BJ (cell line): ENCODE results near the gene DNAJC25. TPM values are rescaled to one million over a fixed set of nuclear protein-coding genes. Genes with fewer than 3 reads are reported as not detected.
"Not testable (repeated sequence)": the region's sequence is repeated elsewhere in the genome, so short reads cannot be mapped to it uniquely, and the experiment has no call there.

ENCODE experiments used
- CTCF ChIA-PET: fragments of 350-600 bp; formaldehyde crosslinking; extraction: SDS; loops from one replicate; lab custom pipeline; 2021; ENCODE audit warnings: antibody characterized with exemption, inconsistent platforms; lab: Yijun Ruan, JAX
- POLR2A ChIA-PET: fragments of 300-600 bp; sonication (Branson Sonifier 250); formaldehyde crosslinking; extraction: SDS; loops from one replicate; lab custom pipeline; 2021; ENCODE audit warnings: antibody characterized with exemption; lab: Charles Lee
- DNase-seq: peaks from one replicate; pipeline ENCODE4 v3.0.0-alpha.2; 2011; ENCODE audit warnings: low read depth
- H3K27me3 ChIP-seq: 2 replicates; pipeline ENCODE4 v1.6.0; 2011; ENCODE audit warnings: low read length; ENCODE audit not compliant: control insufficient read depth, insufficient read depth
- H3K36me3 ChIP-seq: 2 replicates; pipeline ENCODE4 v1.5.1; 2011; ENCODE audit warnings: low read length; ENCODE audit not compliant: control insufficient read depth, insufficient read depth
- H3K4me3 ChIP-seq: 2 replicates; pipeline ENCODE4 v1.5.1; 2011; ENCODE audit warnings: low read depth, mild to moderate bottlenecking, control low read depth, low read length
- polyA plus RNA-seq: library from polyadenylated mRNA; depleted of rRNA; stranded (reverse); fragments of >200 nt; gene quantifications from 2 replicates; pipeline ENCODE4 v1.2.3, GENCODE V29; 2011
- TF ChIP-seq, protein P1 (sequence below): IDR thresholded peaks from 2 replicates; pipeline ENCODE4 v1.5.1; 2011; ENCODE audit warnings: low read depth, mild to moderate bottlenecking, control low read depth, inconsistent platforms, low read length, moderate library complexity; ENCODE audit not compliant: insufficient read depth

The DNAJC25 gene
- polyA plus RNA-seq, 1 experiment = 4.9 TPM

DNA sequence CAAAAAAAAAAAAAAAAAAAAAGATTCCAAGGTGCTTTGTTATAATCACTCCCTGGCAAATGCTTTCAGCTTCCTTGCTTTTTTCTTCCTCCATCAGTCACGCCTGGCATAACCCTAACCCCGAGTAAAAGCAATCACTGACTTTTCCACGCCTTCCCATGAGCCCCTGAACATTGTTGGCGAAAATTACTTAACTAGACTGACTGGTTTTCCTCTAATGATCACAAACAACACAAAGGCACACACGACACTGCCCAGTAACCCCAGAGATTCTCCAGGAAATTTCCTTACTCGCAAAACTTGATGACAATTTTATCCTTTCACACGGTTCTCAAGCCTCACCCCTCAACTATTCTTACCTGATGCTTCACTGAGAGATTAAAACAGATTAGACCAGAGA lies 20.3 kb upstream of the DNAJC25 start:
- no peak for DNase-seq
- CTCF ChIA-PET = interaction anchor here (1.5 kb wide), 1 partner anchor 13 kb away, joined by 4 read pairs; no protein-coding TSS in a partner anchor
- Histone ChIP-seq H3K27me3 (peaks cover 11% of the 10 kb centered on the region), H3K4me3 (no peak overlapping the region), H3K36me3 (no peaks in the 10 kb centered on the region)
- TF ChIP-seq, protein P1, sequence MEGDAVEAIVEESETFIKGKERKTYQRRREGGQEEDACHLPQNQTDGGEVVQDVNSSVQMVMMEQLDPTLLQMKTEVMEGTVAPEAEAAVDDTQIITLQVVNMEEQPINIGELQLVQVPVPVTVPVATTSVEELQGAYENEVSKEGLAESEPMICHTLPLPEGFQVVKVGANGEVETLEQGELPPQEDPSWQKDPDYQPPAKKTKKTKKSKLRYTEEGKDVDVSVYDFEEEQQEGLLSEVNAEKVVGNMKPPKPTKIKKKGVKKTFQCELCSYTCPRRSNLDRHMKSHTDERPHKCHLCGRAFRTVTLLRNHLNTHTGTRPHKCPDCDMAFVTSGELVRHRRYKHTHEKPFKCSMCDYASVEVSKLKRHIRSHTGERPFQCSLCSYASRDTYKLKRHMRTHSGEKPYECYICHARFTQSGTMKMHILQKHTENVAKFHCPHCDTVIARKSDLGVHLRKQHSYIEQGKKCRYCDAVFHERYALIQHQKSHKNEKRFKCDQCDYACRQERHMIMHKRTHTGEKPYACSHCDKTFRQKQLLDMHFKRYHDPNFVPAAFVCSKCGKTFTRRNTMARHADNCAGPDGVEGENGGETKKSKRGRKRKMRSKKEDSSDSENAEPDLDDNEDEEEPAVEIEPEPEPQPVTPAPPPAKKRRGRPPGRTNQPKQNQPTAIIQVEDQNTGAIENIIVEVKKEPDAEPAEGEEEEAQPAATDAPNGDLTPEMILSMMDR = no peak
- POLR2A ChIA-PET = no interaction called here

DNA sequence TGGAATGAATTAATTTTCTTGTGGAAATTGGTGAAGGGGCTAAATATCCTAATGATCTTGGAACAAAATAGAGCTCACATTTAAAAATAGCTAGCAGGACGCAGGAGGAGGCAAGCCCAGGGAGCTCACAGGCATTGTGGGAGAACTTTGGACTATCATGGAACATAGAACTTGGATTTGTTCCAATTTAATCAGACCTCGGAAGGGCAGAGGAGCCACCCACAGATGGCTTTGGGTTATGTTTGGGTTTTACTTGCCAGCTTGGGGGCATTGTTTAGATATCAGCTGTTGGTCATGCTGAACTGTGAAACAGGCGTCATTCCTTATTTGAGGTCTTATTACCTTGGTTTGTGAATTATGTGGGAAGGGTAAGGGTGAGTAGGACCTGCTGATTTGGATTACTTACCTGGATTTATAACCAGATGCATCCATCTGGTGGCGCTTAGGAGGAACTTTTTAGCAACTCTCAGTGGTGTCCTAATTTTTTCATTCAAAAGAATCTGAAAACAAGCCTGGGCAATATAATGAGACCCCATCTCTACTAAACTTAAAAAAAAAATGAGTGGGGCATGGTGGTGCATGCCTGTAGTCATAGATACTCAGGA lies 17.6 kb upstream of the DNAJC25 start:
- peaks cover 14% of the 10 kb centered on the region for H3K27me3 ChIP-seq
- H3K4me3 ChIP-seq = no peak overlapping the region
- TF ChIP-seq, protein P1 = no peak
- no peaks in the 10 kb centered on the region for H3K36me3 ChIP-seq
- POLR2A ChIA-PET = no interaction called here
- no peak for DNase-seq
- CTCF ChIA-PET = interaction anchor here (1.1 to 2.5 kb wide), 3 partner anchors 8 to 58 kb away, joined by 4 to 11 read pairs (median 5); partner anchors contain the start of gene PTGR1

DNA sequence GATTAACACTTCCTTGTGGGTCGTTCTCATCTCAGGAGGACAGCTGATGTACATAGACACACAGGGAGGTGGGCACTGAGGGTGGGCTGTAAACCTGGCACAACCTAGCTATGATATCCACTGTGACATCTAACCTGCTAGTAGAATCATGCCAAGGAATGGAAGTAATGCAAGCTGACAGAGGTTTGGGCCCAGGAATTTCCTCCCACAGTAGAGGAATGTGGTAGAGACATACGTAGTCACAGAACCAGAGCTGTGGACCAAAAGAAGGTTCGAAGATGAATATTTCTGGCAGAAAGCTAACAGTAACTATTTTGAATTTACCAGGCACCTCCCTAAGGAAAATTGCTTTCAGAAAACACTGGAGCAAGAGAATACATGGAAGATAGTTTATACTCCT lies 15.2 kb upstream of the DNAJC25 start:
- ChIA-PET CTCF (interaction anchor here (0.9 to 1.6 kb wide), 4 partner anchors 16 to 47 kb away, joined by 3 to 4 read pairs (median 4); no protein-coding TSS in a partner anchor), POLR2A (no interaction called here)
- Histone ChIP-seq H3K36me3 (no peaks in the 10 kb centered on the region), H3K4me3 (no peak overlapping the region), H3K27me3 (peaks cover 12% of the 10 kb centered on the region)
- TF ChIP-seq, protein P1 = no peak
- no peak for DNase-seq

DNA sequence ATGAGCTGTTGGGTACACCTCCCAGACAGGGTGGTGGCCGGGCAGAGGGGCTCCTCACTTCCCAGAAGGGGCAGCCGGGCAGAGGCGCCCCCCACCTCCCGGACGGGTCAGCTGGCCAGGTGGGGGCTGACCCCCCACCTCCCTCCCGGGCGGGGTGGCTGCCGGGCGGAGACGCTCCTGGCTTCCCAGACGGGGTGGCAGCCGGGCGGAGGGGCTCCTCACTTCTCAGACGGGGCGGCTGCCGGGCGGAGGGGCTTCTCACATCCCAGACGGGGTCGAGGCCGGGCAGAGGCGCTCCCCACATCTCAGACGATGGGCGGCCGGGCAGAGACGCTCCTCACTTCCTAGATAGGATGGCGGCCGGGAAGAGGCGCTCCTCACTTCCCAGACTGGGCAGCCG lies 13.8 kb upstream of the DNAJC25 start:
- POLR2A ChIA-PET, CTCF ChIA-PET: not testable (repeated sequence)

DNA sequence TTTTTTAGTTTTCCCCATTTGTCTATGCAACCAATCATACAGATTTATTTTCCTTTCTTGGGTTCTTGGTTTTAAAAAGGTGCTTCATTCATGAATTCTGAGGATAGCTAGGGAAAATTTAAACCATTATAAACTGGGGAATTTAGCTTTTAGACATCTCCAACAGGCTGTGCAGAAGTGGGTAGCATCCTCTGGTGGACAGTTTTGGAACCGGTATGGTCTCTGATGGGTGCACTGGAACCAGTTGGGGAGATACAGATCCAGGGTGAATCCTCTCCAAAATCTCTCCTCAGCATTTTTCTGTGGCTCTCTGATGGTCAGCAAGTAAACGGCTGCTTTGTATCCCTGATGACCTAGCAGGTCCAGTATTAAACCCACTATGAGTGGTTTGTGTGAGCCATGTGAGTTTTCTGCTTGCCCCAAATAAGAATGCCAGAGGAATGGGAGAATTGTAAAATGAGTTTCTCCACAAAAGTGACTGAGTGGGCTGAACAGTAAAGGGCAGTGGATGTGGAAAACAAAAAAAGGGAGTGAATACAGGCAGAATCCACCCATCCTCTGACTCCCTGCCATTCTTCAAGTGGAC lies 9.1 kb upstream of the DNAJC25 start:
- no peaks in the 10 kb centered on the region for H3K36me3 ChIP-seq
- ChIA-PET POLR2A (no interaction called here), CTCF (interaction anchor here (0.8 to 2.6 kb wide), 10 partner anchors 9 to 465 kb away, joined by 3 to 18 read pairs (median 5); partner anchors contain the start of genes DNAJC25 and PTGR1)
- TF ChIP-seq, protein P1 = peak; percentile 87
- no peaks in the 10 kb centered on the region for H3K27me3 ChIP-seq
- no peak for DNase-seq
- H3K4me3 ChIP-seq = no peak overlapping the region

More for the DNA sequence above, 13.8 kb upstream of the DNAJC25 start:
- not testable (repeated sequence) for H3K27me3 ChIP-seq, H3K36me3 ChIP-seq, DNase-seq, H3K4me3 ChIP-seq
